PFSK-1 (cell line): ENCODE results near the gene PPP1R8.

Source experiments
- POLR2AphosphoS5 ChIP-seq: IDR thresholded peaks from 2 replicates; pipeline ENCODE4 v1.6.1; 2012; ENCODE audit warnings: low read depth, mild to moderate bottlenecking, control low read depth, low read length, moderate library complexity
- REST ChIP-seq, 2 experiments: IDR thresholded peaks; 2 replicates each; pipeline versions ENCODE4 v1.6.1 to v1.8.0; 2011 to 2012; ENCODE audit warnings: low read depth in 2 of 2, low read length in 2 of 2, control low read depth in 1 of 2, inconsistent platforms in 1 of 2, mild to moderate bottlenecking in 1 of 2, moderate library complexity in 1 of 2; ENCODE audit not compliant: insufficient read depth in 1 of 2
- SIN3A ChIP-seq: IDR thresholded peaks from 2 replicates; pipeline ENCODE4 v1.6.1; 2012; ENCODE audit warnings: mild to moderate bottlenecking, low read length, moderate library complexity, borderline replicate concordance; ENCODE audit not compliant: insufficient read depth

- TF ChIP-seq REST (IDR thresholded peaks at IDR 0.05; ENCODE audit: insufficient read depth in 1 of 2, low read depth in 2 of 2, low read length in 2 of 2) (no peak), POLR2AphosphoS5 (0 out of 2 replicates have a peak, but pooled peaks have one; percentile 41), SIN3A (no peak)
Observed at GRCh38 chr1:27872059-27872801, 41.6 kb downstream of the PPP1R8 start, which contains the start of gene THEMIS2.
